HepG2 (cell line): ENCODE measurements around the gene ADGRG6.
A peak's percentile ranks its signal among the peaks of the same experiment; 100 is the strongest.

Experiments used
- CCDC6 ChIP-seq: sonication (generic); formaldehyde crosslinking; IDR thresholded peaks from 2 replicates; pipeline ENCODE4 v1.8.1; 2022; ENCODE audit warnings: mild to moderate bottlenecking, missing genetic modification reagents, moderate library complexity
- ESRRA ChIP-seq: sonication (generic); formaldehyde crosslinking; IDR thresholded peaks from 2 replicates; pipeline ENCODE4 v1.5.1; 2020; ENCODE audit warnings: mild to moderate bottlenecking, low read depth, missing genetic modification reagents
- KLF6 ChIP-seq: IDR thresholded peaks from 2 replicates; pipeline ENCODE4 v1.8.0; 2016; ENCODE audit warnings: missing biosample characterization, missing genetic modification reagents
- POLR2A ChIP-seq, 2 experiments: IDR thresholded peaks; 2 replicates each; pipeline ENCODE4 v1.6.1; 2011; ENCODE audit warnings: low read depth in 2 of 2, low read length in 2 of 2, mild to moderate bottlenecking in 1 of 2, moderate library complexity in 1 of 2; ENCODE audit not compliant: insufficient read depth in 1 of 2
- TF ChIP-seq, protein P1 (sequence below): sonication (generic); formaldehyde crosslinking; IDR thresholded peaks from 2 replicates; pipeline ENCODE4 v1.4.0; 2020; ENCODE audit warnings: missing genetic modification reagents
- TF ChIP-seq, protein P2 (sequence below): sonication (generic); formaldehyde crosslinking; IDR thresholded peaks from 2 replicates; pipeline ENCODE4 v1.5.1; 2020; ENCODE audit warnings: missing genetic modification reagents, mild to moderate bottlenecking, borderline replicate concordance
- TF ChIP-seq, protein P3 (sequence below): sonication (generic); formaldehyde crosslinking; IDR thresholded peaks from 2 replicates; pipeline ENCODE4 v1.5.0; 2020; ENCODE audit warnings: mild to moderate bottlenecking, missing genetic modification reagents, moderate library complexity
- TF ChIP-seq, protein P4 (sequence below): sonication (generic); formaldehyde crosslinking; IDR thresholded peaks from 2 replicates; pipeline ENCODE4 v1.9.0; 2021; ENCODE audit warnings: missing genetic modification reagents, borderline replicate concordance

DNA sequence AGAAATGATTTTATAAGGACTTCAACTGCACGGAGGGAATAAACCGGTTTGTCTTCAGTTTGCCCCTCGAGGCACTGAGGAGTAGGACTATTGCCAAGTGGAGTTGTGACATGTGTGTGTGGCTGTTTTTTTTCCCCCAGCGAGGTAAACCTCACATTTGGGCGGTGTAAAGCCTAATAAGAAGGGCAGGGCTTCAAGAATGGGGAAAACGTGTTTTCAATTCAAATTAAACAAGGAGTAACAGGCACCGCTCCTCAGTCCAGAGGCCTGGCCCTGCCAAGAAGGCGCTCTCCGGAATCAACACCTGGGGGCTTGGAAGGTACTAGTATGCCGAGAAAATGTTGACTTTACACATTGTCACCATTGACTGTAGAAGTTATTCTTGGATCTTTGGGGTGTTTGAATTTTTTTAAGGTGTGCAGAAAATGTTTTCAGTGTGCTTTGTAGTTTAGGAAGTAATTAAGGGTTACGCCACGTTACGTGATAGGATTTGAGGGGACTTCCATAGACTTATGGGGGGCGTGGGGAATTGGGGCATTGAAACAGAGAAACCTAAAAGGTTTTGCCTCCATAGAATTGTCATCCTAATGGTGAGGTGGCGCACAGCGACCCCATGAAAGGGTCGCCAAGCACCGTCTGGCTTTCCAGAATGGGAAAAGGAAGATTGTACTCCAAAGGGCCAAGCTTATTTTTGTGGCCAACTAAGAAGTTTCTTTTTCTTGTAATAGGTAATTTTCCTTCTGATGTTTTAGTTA, 791 bp downstream of the ADGRG6 start:
- TF ChIP-seq, protein P1, sequence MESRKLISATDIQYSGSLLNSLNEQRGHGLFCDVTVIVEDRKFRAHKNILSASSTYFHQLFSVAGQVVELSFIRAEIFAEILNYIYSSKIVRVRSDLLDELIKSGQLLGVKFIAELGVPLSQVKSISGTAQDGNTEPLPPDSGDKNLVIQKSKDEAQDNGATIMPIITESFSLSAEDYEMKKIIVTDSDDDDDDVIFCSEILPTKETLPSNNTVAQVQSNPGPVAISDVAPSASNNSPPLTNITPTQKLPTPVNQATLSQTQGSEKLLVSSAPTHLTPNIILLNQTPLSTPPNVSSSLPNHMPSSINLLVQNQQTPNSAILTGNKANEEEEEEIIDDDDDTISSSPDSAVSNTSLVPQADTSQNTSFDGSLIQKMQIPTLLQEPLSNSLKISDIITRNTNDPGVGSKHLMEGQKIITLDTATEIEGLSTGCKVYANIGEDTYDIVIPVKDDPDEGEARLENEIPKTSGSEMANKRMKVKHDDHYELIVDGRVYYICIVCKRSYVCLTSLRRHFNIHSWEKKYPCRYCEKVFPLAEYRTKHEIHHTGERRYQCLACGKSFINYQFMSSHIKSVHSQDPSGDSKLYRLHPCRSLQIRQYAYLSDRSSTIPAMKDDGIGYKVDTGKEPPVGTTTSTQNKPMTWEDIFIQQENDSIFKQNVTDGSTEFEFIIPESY (CRISPR knock-in tag) = no peak
- TF ChIP-seq, protein P2, sequence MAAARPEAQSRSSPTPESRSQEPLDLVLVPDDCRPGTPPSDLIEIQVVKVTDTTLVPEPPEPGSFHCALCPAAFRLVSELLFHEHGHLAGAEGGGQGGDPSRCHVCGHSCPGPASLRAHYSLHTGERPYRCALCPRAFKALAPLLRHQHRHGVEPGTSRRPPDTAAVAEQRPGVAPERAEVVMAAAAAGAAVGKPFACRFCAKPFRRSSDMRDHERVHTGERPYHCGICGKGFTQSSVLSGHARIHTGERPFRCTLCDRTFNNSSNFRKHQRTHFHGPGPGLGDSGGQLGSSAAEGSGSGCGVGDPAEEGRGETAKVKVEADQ (CRISPR knock-in tag) = no peak
- TF ChIP-seq CCDC6 (CRISPR knock-in tag) = no peak
- no peak for TF ChIP-seq KLF6
- TF ChIP-seq, protein P3, sequence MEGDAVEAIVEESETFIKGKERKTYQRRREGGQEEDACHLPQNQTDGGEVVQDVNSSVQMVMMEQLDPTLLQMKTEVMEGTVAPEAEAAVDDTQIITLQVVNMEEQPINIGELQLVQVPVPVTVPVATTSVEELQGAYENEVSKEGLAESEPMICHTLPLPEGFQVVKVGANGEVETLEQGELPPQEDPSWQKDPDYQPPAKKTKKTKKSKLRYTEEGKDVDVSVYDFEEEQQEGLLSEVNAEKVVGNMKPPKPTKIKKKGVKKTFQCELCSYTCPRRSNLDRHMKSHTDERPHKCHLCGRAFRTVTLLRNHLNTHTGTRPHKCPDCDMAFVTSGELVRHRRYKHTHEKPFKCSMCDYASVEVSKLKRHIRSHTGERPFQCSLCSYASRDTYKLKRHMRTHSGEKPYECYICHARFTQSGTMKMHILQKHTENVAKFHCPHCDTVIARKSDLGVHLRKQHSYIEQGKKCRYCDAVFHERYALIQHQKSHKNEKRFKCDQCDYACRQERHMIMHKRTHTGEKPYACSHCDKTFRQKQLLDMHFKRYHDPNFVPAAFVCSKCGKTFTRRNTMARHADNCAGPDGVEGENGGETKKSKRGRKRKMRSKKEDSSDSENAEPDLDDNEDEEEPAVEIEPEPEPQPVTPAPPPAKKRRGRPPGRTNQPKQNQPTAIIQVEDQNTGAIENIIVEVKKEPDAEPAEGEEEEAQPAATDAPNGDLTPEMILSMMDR (CRISPR knock-in tag) = peak; percentile 29; the same call in 1 of the 2 replicates
- 0 out of 4 replicates have a peak, but pooled peaks of 1 of the 2 experiments have one; percentile 9 for TF ChIP-seq POLR2A (IDR thresholded peaks at IDR 0.05; ENCODE audit: insufficient read depth in 1 of 2, low read depth in 2 of 2, low read length in 2 of 2)
- TF ChIP-seq, protein P4, sequence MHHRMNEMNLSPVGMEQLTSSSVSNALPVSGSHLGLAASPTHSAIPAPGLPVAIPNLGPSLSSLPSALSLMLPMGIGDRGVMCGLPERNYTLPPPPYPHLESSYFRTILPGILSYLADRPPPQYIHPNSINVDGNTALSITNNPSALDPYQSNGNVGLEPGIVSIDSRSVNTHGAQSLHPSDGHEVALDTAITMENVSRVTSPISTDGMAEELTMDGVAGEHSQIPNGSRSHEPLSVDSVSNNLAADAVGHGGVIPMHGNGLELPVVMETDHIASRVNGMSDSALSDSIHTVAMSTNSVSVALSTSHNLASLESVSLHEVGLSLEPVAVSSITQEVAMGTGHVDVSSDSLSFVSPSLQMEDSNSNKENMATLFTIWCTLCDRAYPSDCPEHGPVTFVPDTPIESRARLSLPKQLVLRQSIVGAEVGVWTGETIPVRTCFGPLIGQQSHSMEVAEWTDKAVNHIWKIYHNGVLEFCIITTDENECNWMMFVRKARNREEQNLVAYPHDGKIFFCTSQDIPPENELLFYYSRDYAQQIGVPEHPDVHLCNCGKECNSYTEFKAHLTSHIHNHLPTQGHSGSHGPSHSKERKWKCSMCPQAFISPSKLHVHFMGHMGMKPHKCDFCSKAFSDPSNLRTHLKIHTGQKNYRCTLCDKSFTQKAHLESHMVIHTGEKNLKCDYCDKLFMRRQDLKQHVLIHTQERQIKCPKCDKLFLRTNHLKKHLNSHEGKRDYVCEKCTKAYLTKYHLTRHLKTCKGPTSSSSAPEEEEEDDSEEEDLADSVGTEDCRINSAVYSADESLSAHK (CRISPR knock-in tag) = no peak
- TF ChIP-seq ESRRA (CRISPR knock-in tag) = no peak
